Upper lobe of right lung (tissue), 1 donor: Measurements from ENCODE around the gene FLAD1. TPM values are rescaled to one million over a fixed set of nuclear protein-coding genes. Genes with fewer than 3 reads are reported as not detected.

Experiments
- ATAC-seq: fragments of 200-7000 bp; cut with Tn5 transposase; one replicate; pipeline ENCODE4 v1.9.1; 2020; ENCODE audit warnings: mild to moderate bottlenecking, moderate library complexity
- DNase-seq: peaks from one replicate; pipeline ENCODE4 v3.0.0-alpha.2; 2020
- H3K27ac ChIP-seq: fragments of 200-600 bp; one replicate; pipeline ENCODE4 v1.8.0; 2022
- H3K27me3 ChIP-seq: fragments of 200-600 bp; one replicate; pipeline ENCODE4 v1.8.0; 2022; ENCODE audit warnings: mild to moderate bottlenecking
- H3K36me3 ChIP-seq: fragments of 200-600 bp; one replicate; pipeline ENCODE4 v1.8.0; 2022
- H3K4me1 ChIP-seq: fragments of 200-600 bp; one replicate; pipeline ENCODE4 v1.8.0; 2022
- H3K4me3 ChIP-seq: fragments of 200-600 bp; one replicate; pipeline ENCODE4 v1.8.0; 2022; ENCODE audit warnings: mild to moderate bottlenecking
- H3K9me3 ChIP-seq: fragments of 200-600 bp; one replicate; pipeline ENCODE4 v1.8.0; 2022
- intact Hi-C: fragments of 100-400 bp; cut with DNase I; formaldehyde crosslinking; loops from one replicate; pipeline ENCODE4 v1.11.0; 2022
- total RNA-seq: library from RNA; stranded (reverse); fragmentation: NEBNext Ultra II Directional; extraction: Animal tissue kit (Norgen Biotek cat#: 25700); gene quantifications from one replicate; pipeline ENCODE4 v1.2.1, GENCODE V29; 2021
- TF ChIP-seq, protein P1 (sequence below): fragments of 200-600 bp; IDR thresholded peaks from one replicate; pipeline ENCODE4 v1.8.0; 2022; ENCODE audit warnings: antibody characterized with exemption
- donor health status: DM: no; HTN: yes; CAD: no; lungs with severe emphysema.

Gene FLAD1
- total RNA-seq, 1 donor from 2014 or later, result 29.0 TPM

DNA sequence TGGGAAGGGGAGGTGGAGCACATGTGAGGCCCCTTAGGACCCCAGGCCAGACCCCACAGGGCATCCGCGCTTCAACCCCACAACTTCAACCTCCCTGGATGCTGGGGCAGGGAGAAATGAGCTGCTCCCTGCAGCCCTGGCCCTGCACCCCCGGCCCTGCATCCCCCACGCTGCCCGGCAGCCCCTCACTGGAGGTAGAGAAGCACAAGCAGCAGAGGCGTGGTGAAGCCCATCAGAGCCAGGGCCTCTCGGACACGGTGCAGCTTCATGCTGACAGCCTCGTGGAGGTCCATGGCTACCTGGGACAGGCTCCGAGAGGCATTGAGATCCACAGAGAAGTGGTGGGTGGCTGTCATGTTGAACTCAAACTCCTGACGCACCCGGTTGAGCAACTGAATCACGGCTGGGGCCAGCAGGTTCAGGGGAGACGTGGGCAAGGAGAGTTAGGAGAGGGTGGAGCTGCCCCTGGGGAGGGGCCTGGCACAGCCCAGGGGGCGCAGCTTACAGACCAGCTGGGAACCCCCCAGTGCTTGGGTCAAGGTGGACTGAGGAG lies 47.2 kb downstream of the FLAD1 start:
- intact Hi-C loops, result no loop called here
- Histone ChIP-seq H3K4me3 (no peak overlapping the region), H3K9me3 (no peaks in the 10 kb centered on the region), H3K27ac (no peak overlapping the region), H3K27me3 (no peaks in the 10 kb centered on the region), H3K4me1 (no peaks in the 10 kb centered on the region), H3K36me3 (no peaks in the 10 kb centered on the region)
- DNase-seq, result no peak
- ATAC-seq, result no peak
- TF ChIP-seq, protein P1, sequence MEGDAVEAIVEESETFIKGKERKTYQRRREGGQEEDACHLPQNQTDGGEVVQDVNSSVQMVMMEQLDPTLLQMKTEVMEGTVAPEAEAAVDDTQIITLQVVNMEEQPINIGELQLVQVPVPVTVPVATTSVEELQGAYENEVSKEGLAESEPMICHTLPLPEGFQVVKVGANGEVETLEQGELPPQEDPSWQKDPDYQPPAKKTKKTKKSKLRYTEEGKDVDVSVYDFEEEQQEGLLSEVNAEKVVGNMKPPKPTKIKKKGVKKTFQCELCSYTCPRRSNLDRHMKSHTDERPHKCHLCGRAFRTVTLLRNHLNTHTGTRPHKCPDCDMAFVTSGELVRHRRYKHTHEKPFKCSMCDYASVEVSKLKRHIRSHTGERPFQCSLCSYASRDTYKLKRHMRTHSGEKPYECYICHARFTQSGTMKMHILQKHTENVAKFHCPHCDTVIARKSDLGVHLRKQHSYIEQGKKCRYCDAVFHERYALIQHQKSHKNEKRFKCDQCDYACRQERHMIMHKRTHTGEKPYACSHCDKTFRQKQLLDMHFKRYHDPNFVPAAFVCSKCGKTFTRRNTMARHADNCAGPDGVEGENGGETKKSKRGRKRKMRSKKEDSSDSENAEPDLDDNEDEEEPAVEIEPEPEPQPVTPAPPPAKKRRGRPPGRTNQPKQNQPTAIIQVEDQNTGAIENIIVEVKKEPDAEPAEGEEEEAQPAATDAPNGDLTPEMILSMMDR, result no peak

DNA sequence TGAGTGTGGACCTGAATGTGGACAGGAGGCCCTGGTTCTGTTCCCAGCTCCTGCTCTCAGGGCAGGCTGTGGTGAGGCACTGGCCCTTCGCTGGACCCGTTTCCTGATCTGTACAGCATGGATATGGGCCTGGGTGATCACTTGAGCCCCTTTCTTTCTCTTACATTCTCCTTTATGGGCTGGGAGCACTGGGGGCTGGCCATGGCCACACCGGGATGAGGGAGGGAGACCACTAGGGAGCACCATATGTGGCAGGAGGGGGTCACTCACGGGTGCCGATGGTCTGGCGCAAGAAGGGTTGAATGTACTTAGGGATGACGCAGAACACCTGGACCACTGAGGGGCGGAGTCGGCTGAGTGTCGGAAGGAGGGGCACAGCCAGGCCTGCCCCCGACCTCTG lies 47.8 kb downstream of the FLAD1 start:
- H3K36me3 ChIP-seq, result no peaks in the 10 kb centered on the region
- H3K27ac ChIP-seq, result no peak overlapping the region
- no peak overlapping the region for H3K4me3 ChIP-seq
- intact Hi-C loops, result no loop called here
- no peak for ATAC-seq
- no peaks in the 10 kb centered on the region for H3K4me1 ChIP-seq
- TF ChIP-seq, protein P1, result no peak
- no peaks in the 10 kb centered on the region for H3K9me3 ChIP-seq
- no peaks in the 10 kb centered on the region for H3K27me3 ChIP-seq
- DNase-seq, result no peak

DNA sequence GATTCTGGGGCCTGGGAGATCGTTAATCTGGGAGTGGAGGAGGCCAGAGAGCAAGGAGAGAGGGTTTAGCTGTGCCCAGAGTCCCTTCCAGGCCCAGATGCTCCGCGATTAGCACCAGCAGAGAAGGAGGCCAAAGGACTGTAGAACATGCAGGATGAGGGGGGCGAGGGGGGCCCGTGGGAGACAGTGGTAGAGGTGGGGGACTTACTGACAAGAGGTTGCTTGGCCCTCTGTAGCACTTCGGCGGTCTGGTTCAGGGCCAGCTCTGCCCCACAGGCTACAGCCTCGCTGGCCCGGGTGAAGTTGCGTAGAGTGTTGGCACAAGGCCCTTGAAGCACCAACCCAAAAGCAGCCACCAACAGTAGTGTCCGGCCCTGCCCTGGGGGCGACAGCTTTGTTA lies 49.7 kb downstream of the FLAD1 start:
- Histone ChIP-seq H3K4me3 (no peak overlapping the region), H3K4me1 (peaks cover 5% of the 10 kb centered on the region), H3K36me3 (no peaks in the 10 kb centered on the region), H3K27ac (no peak overlapping the region), H3K9me3 (no peaks in the 10 kb centered on the region), H3K27me3 (no peaks in the 10 kb centered on the region)
- ATAC-seq (no peak), DNase-seq (no peak)
- intact Hi-C loops, result no loop called here
- TF ChIP-seq, protein P1, result no peak

DNA sequence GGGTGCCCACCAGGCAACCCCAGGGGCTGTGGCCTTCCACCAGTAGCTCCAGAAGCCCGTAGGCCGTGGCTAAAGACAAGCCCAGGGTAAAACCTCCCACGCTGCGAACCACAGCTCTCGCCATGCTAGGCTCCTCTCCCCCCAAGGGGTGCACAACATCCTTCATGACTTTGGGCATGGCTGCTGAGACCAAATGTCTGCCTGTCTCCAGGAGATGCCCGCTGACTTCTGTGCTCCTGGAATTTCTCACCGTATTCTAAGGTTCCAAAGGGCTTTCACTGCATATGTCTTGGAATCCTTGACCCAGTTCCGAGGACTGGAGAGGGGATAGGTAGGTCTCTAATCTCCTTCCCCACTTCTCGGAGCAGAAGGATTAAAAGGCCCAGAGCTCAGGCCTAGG lies 50.4 kb downstream of the FLAD1 start, which contains the start of the genes DCST1 and DCST2:
Gene DCST1 (plus strand): TSS at position 301 of the 400 bp plus-strand sequence. CDS start 213 bp downstream, outside the sequence.
Gene DCST2 (minus strand): TSS at position 258 of the 400 bp plus-strand sequence. CDS start 80 bp downstream, at position 178.
- Histone ChIP-seq H3K27ac (no peak within 1 kb of the TSS), H3K4me1 (peaks cover 5% of the 10 kb centered on the region), H3K27me3 (no peaks in the 10 kb centered on the region), H3K4me3 (no peak within 1 kb of the TSS), H3K9me3 (no peaks in the 10 kb centered on the region), H3K36me3 (no peaks in the 10 kb centered on the region)
- TF ChIP-seq, protein P1, result no peak
- DNase-seq (no peak), ATAC-seq (no peak)
- intact Hi-C loops, result no loop called here

DNA sequence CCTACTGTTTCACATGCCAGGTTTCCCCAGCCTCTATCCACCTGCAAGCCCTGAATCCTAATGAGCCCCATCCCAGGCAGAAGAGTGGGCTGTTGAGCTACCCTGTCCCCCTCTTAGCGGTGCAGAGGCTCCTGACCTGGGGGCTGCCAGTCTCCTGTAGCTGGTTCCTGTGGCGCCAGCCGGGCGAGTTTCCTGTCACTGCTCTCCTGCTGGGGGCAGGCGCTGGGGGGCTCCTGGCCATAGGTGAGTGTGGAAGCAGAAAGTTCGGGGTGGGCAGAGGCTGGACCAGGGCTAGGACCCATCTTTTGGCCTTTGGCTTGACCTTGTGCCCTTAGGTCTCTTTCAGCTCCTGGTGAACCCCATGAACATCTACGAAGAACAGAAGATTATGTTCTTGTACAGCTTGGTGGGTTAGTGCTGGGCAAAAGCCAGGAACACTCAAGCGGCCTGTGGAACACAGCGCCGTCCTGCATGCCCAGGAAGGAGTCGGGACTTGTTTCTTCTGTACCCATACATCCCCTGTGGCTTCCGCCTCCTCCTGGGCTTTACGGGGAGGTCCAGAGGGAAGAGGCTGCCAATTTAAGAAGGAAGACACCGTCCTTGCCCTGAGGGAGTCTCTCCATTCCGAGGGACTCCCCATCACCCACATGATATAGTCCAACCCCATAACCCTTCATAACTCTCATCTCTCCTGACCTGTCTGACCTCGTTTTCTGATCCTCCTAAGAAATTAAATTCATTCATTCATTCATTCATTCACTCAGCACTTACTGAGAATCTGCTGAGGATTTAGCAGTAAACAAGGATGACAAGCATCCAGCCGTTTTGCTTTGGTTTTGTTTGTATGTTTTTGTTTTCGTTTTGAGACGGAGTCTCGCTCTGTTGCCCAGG lies 51.4 kb downstream of the FLAD1 start:
- TF ChIP-seq, protein P1, result no peak
- DNase-seq, result no peak
- intact Hi-C loops, result no loop called here
- no peaks in the 10 kb centered on the region for H3K9me3 ChIP-seq
- H3K27me3 ChIP-seq, result no peaks in the 10 kb centered on the region
- H3K36me3 ChIP-seq, result no peaks in the 10 kb centered on the region
- no peak overlapping the region for H3K27ac ChIP-seq
- no peak overlapping the region for H3K4me3 ChIP-seq
- no peak for ATAC-seq
- H3K4me1 ChIP-seq, result peaks cover 5% of the 10 kb centered on the region
